ENCODE measurements around the gene SSH2. TPM values are rescaled to one million over a fixed set of nuclear protein-coding genes. Genes with fewer than 3 reads are reported as not detected.

The SSH2 gene
- total and polyA plus RNA-seq, 8 donors: 23.5 to 85.5 (median 24.1) TPM

- intact Hi-C loops (cut with DNase I): no loop called here
- ATAC-seq (peak; percentile 93), DNase-seq (peak; percentile 42 to 96 (median 84))
- TF ChIP-seq, protein P1, sequence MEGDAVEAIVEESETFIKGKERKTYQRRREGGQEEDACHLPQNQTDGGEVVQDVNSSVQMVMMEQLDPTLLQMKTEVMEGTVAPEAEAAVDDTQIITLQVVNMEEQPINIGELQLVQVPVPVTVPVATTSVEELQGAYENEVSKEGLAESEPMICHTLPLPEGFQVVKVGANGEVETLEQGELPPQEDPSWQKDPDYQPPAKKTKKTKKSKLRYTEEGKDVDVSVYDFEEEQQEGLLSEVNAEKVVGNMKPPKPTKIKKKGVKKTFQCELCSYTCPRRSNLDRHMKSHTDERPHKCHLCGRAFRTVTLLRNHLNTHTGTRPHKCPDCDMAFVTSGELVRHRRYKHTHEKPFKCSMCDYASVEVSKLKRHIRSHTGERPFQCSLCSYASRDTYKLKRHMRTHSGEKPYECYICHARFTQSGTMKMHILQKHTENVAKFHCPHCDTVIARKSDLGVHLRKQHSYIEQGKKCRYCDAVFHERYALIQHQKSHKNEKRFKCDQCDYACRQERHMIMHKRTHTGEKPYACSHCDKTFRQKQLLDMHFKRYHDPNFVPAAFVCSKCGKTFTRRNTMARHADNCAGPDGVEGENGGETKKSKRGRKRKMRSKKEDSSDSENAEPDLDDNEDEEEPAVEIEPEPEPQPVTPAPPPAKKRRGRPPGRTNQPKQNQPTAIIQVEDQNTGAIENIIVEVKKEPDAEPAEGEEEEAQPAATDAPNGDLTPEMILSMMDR (IDR thresholded peaks at IDR 0.05): peak; percentile 72 to 95
- Histone ChIP-seq H3K36me3 (peaks cover 0 to 73% of the 10 kb centered on the region in 2 donors), H3K4me3 (no peak overlapping the region), H3K27me3 (no peaks in the 10 kb centered on the region), H3K9me3 (no peaks in the 10 kb centered on the region), H3K27ac (no peak overlapping the region), H3K4me1 (peaks cover 4 to 28% of the 10 kb centered on the region in 2 donors)
These were observed 349.9 kb downstream of the SSH2 start for GRCh38 chr17:29579866-29580771.

GRCh38 chr17:29578626-29579485 lies 351.2 kb downstream of the SSH2 start:
- TF ChIP-seq, protein P1 (IDR thresholded peaks at IDR 0.05): no peak
- H3K27ac ChIP-seq: no peak overlapping the region
- H3K4me1 ChIP-seq: peaks cover 0 to 16% of the 10 kb centered on the region in 2 donors
- no peaks in the 10 kb centered on the region for H3K27me3 ChIP-seq
- intact Hi-C loops (cut with DNase I): no loop called here
- no peak for ATAC-seq
- H3K9me3 ChIP-seq: no peaks in the 10 kb centered on the region
- H3K4me3 ChIP-seq: no peak overlapping the region
- peaks cover 0 to 85% of the 10 kb centered on the region in 2 donors for H3K36me3 ChIP-seq
- DNase-seq: peak in 1 of 4 donors; percentile 45

GRCh38 chr17:29577385-29578211 lies 352.4 kb downstream of the SSH2 start:
- H3K4me3 ChIP-seq: no peak overlapping the region
- H3K4me1 ChIP-seq: peaks cover 0 to 20% of the 10 kb centered on the region in 2 donors
- H3K27ac ChIP-seq: no peak overlapping the region
- no peaks in the 10 kb centered on the region for H3K27me3 ChIP-seq
- DNase-seq: peak in 1 of 4 donors; percentile 64
- ATAC-seq: peak; percentile 4
- peaks cover 0 to 88% of the 10 kb centered on the region in 2 donors for H3K36me3 ChIP-seq
- no peaks in the 10 kb centered on the region for H3K9me3 ChIP-seq
- TF ChIP-seq, protein P1 (IDR thresholded peaks at IDR 0.05): no peak
- intact Hi-C loops (cut with DNase I): no loop called here

- no peak overlapping the region for H3K4me3 ChIP-seq
- H3K27ac ChIP-seq: no peak overlapping the region
- TF ChIP-seq, protein P1 (IDR thresholded peaks at IDR 0.05): no peak
- H3K36me3 ChIP-seq: peaks cover 0 to 82% of the 10 kb centered on the region in 2 donors
- no peaks in the 10 kb centered on the region for H3K27me3 ChIP-seq
- intact Hi-C loops (cut with DNase I): no loop called here
- no peaks in the 10 kb centered on the region for H3K9me3 ChIP-seq
- H3K4me1 ChIP-seq: peaks cover 5 to 26% of the 10 kb centered on the region in 2 donors
- DNase-seq: no peak
- ATAC-seq: no peak
These were observed 353.0 kb downstream of the SSH2 start for GRCh38 chr17:29577001-29577370.
